ES-I3 (cell line): ENCODE data around the gene NR6A1.
A peak's percentile ranks its signal among the peaks of the same experiment; 100 is the strongest.

Source experiments
- H3K36me3 ChIP-seq: 2 replicates; pipeline ENCODE4 v1.6.1; 2013; ENCODE audit warnings: mild to moderate bottlenecking, low read length, control low read depth, moderate library complexity; ENCODE audit not compliant: insufficient read depth
- H3K4me1 ChIP-seq: 2 replicates; pipeline ENCODE4 v1.6.1; 2013; ENCODE audit warnings: mild to moderate bottlenecking, control low read depth, low read length; ENCODE audit not compliant: insufficient read depth
- H3K9ac ChIP-seq: 2 replicates; pipeline ENCODE4 v1.6.1; 2013; ENCODE audit warnings: low read depth, mild to moderate bottlenecking, low read length, moderate library complexity
- H3K9me3 ChIP-seq: 2 replicates; pipeline ENCODE4 v1.6.1; 2013; ENCODE audit warnings: mild to moderate bottlenecking, low read length, moderate library complexity; ENCODE audit not compliant: control insufficient read depth, insufficient read depth

The NR6A1 gene

DNA sequence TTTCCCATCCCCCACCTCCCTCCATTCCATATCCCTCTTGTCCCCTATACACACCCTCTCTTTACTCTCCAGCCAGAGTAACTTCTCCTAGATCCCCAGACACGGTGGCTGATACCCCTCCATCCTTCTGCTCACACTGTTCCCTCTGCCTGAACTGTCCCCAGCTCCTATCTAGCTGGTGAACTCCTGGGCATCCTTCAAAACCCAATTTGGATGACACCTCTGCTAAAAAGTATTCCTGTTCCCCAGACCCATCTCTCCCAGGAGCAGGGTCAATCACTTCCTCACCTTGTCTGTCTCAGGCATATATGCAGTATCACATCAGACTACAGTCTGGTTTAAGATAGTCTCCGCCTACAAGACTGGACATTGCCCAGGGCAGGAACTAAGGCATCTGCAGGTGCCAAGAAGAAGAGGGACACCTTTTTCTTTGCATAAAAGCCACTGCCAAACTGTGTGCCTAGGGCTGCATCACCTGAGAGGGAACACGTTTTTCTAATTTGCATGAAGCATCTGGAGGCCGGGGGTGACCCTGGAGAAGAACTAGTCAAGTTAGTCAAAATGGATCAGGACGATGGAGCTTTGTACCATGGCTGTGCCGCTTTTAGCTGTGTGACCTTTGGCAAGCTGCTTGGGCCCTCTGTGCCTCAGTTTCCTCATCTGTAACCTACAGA, 291.0 kb downstream of the NR6A1 start:
- no peak overlapping the region for H3K9ac ChIP-seq
- peaks cover 14% of the 10 kb centered on the region for H3K4me1 ChIP-seq

DNA sequence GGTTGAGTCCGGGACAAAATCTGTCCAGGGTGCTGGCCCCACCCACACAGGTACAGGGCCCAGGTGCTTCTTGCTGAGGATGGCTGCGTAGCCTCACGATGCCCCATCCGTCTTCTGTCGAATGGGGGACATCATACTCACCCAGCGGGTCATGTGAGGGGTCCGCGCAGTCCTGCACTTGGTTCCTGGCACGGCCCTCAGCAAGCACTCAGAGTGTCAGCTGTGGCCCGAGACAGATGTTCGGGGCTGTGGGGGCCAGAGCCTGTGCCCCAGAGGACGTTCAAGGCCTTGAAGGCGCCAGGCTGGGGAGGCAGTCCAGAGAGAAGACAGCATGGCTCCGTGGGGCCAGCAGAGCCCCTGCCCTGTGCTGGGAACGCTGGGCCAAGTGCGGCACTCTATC, 291.7 kb downstream of the NR6A1 start:
- Histone ChIP-seq H3K9ac (no peak overlapping the region), H3K36me3 (no peaks in the 10 kb centered on the region), H3K9me3 (no peaks in the 10 kb centered on the region), H3K4me1 (peaks cover 18% of the 10 kb centered on the region)

More for the DNA sequence above, 291.0 kb downstream of the NR6A1 start:
- no peaks in the 10 kb centered on the region for H3K36me3 ChIP-seq
- no peaks in the 10 kb centered on the region for H3K9me3 ChIP-seq

DNA sequence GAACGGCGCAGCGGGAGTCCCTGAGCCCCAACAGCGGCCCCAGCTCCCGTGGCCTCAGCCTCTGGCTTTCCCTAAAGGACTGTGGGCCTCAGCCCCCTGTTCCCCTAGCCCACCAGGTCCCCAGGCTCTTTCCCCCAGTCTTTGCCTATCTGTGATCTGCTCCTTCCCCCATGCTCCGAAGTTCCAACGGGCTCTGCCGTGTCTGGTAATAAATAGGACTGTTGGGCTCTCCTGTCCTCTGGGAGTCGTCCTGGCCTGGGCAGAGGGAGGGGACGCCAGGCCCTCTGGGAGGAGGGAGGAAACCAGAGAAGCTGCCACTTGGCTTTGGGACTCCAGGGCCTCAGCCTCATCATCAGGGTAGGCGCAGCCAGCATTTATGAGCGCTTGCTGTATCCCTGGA, 292.8 kb downstream of the NR6A1 start:
- Histone ChIP-seq H3K9ac (peak overlapping the region; percentile 34; the same call in 1 of the 2 replicates), H3K36me3 (no peaks in the 10 kb centered on the region), H3K9me3 (no peaks in the 10 kb centered on the region), H3K4me1 (peaks cover 18% of the 10 kb centered on the region)

DNA sequence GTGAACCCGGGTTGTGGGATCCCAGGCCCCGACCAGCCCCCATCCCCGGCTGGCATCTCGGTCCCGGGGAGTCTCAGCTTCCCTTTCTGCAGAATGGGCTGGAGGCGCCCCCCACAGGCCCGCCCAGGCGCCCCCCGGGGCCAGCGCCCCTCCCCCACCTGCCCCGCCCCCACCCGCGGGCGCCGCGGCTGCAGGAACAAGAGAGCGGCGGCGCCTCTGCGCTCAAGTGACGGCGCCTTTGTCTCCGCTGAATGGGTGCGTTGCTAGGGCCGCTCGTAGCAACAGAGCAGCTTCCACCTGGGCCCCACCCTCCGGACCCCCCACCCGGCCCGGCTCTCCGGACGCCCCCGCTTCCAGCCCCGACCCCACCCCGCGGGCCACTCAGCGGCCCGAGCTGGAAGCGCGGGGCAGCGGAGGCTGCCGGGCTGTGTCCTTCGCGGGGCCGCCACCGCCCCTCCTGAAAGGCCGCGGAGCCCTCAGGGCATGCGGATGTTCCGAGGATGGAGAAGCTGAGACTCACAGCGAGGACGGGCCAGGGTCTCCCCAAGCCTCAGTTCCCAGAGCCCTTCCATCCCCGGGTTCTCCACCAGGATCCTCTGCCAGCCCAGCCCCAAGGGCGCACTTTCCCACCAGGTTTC, 293.3 kb downstream of the NR6A1 start:
- no peaks in the 10 kb centered on the region for H3K9me3 ChIP-seq
- peaks cover 18% of the 10 kb centered on the region for H3K4me1 ChIP-seq
- no peaks in the 10 kb centered on the region for H3K36me3 ChIP-seq
- H3K9ac ChIP-seq, result peak overlapping the region; percentile 34; the same call in 1 of the 2 replicates

DNA sequence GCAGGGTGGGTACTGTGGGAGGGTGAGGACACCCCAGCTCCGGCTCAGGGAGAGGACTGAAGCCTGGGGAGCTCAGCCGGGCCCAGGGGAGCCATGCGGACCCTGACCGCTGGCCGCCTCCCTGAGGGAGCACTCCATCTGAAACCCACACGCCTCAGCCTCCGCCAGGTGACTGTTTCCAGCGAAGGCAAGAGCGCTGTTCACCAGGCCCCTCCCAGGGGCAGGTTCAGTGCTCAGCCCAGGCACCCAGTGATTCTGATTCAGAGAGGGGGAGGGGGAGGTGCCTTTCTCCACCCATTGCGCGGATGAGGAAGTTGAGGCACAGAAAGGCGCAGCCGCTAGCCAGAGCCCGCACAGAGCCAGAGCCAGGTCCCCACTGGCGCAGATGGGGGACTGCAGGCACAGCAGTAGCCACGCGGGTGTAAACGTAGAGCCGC, 293.9 kb downstream of the NR6A1 start:
- H3K4me1 ChIP-seq, result peaks cover 18% of the 10 kb centered on the region
- peak overlapping the region; percentile 25; the same call in 1 of the 2 replicates for H3K9ac ChIP-seq
- H3K9me3 ChIP-seq, result no peaks in the 10 kb centered on the region
- H3K36me3 ChIP-seq, result no peaks in the 10 kb centered on the region

DNA sequence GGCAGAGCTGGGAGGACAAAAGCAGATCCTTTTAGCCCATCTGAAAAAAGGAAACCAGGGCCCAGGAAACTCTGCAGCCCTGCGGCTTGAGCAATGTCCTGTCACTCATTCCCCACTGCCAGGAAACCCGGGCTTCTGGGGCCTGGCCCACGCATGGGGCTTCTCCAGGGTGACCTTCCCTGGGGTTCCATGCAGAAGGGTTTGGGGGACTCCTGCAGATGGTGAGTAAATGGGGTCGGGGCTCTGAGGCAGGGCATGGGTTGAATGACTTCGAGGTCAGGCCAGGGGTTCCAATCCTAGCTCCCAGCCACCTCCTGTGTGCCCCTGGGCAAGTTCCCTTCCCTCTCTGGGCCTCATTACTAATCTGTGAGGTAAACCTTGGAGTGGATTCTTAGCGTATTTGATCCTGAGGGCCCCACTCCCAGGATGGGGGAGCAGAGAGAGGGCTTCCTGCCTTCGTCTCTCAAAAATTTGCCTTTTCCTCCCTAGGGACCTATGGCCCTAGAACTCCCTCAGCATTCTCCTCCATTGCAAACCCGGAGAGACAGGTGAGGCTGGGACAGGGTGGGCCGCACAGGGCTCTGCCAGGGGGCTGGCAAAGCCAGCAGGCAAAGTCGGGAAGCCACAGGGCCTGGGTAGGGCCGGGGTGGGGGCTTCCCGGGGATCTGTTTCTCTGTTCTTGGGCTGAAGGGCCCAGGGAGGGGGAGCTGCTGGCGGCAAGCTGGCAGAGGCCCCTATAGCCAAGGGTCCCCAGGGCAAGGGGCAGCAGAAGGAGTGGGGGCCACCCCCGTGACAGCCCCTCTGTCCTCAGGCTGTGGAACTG, 295.0 kb downstream of the NR6A1 start:
- Histone ChIP-seq H3K4me1 (peaks cover 13% of the 10 kb centered on the region), H3K9me3 (no peaks in the 10 kb centered on the region), H3K9ac (no peak overlapping the region), H3K36me3 (no peaks in the 10 kb centered on the region)

DNA sequence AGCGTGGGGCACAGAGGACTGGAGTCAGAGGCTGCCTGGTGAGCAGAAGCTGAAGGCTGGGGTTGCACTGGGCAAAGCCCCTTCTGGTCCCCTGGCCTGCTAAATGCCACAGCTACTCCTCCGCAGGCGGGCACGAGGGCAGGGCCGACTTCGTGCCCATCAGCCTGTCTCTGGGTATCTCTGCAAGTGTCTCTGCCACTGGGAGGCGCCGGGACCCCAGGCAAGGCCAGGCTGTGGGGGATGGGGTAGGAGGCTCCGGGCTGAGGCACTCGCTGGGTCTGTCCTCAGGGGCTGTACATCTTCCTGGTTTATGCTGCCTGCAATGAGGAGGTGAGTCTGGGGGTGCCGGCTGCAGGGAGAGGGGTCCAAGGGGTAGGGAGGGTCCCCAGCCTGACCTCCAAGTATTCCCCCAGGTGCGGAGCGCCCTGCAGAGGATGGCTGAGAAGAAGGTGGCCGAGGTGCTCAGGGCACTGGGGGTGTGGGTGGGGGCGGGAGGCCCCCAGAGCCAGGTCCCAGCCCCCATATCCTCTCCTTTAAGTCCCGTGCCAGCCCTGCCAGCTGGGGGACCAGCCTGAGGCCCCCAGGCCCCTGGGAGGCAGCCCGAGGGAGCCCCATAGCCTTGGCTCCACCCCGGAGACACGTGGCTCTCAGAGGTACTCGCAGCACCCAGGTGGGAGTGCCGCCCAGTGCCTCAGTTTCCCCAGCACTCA, 295.8 kb downstream of the NR6A1 start:
- Histone ChIP-seq H3K9me3 (no peaks in the 10 kb centered on the region), H3K36me3 (no peaks in the 10 kb centered on the region), H3K9ac (no peak overlapping the region), H3K4me1 (peaks cover 8% of the 10 kb centered on the region)

DNA sequence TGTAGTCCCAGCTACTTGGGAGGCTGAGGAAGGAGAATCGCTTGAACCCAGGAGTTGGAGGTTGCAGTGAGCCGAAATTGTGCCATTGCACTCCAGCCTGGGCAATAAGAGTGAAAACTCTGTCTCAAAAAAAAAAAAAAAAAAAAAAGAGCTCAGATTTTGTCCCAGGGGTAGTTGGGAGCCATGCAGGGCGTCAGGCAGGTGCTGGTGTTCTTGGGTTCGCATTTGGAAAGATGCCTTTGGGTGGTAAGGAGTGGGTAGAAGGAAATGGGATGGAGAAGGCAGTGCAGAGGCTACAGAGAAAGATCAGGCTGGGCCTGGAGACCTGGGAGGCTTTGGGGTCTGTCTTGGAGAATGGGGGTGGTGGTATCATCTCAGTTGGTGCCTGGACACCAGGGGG, 297.0 kb downstream of the NR6A1 start:
- no peaks in the 10 kb centered on the region for H3K36me3 ChIP-seq
- H3K9ac ChIP-seq, result no peak overlapping the region
- H3K4me1 ChIP-seq, result peaks cover 5% of the 10 kb centered on the region; the same call in 1 of the 2 replicates
- H3K9me3 ChIP-seq, result no peaks in the 10 kb centered on the region

DNA sequence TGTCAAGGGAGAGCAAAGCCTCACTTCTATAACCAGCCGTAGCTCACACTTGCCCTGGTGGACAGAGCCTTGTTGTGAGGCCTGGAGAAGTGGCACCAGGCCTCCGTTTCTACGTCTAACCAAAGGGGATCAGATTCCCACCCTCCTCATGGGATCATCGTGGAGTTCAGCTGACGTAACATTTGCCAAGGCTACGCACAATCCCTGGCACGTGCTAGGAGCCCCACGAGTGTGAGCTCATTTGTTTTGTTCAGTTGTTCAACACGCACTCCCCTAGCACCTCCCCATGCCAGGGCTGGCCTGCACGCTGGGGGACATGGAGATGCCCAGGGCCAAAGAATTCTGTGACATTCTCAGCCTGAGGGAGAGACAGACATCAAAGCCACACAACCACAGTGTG, 297.8 kb downstream of the NR6A1 start:
- no peaks in the 10 kb centered on the region for H3K9me3 ChIP-seq
- peaks cover 5% of the 10 kb centered on the region; the same call in 1 of the 2 replicates for H3K4me1 ChIP-seq
- H3K9ac ChIP-seq, result no peak overlapping the region
- no peaks in the 10 kb centered on the region for H3K36me3 ChIP-seq

DNA sequence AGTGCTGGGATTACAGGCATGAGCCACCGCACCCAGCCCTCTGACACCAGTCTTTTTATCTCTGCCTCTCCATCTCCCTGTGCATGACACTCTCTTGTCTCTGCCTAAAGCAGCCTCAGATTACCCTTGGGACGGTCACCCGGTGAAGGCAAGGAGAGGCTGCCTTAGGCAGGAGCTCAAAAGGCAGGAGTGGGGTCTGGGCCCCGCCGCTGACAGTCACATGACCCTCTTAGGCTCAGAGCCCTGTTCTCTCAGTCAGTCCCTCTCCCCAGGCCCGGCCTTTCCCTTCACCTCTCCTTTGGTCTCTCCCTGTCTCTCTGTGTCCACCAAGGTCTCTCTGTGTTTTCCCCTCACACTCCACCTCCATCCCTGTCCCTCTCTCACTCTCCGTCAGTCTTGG, 298.3 kb downstream of the NR6A1 start:
- Histone ChIP-seq H3K36me3 (no peaks in the 10 kb centered on the region), H3K9ac (no peak overlapping the region), H3K9me3 (no peaks in the 10 kb centered on the region), H3K4me1 (peaks cover 5% of the 10 kb centered on the region; the same call in 1 of the 2 replicates)

DNA sequence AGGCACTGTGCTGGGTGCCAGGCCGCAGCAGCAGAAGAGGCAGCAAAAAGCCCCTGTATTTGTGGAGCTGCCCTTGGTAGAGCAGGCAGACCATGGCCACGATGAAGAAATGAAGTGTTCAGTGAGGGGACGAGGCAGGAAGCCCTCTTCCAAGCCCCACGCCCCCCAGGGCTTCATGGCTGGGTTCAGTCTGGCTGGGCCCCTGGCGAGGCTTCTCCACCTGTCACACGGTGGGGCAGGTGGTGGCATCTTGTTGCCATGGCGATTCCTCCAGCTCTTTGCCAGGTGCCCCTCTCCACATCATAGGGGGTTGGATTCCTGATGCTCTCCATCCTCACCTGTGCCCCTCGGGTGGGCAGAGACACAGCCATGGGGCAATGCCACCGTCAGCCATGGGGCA, 299.4 kb downstream of the NR6A1 start:
- no peaks in the 10 kb centered on the region for H3K36me3 ChIP-seq
- H3K9me3 ChIP-seq, result no peaks in the 10 kb centered on the region
- H3K4me1 ChIP-seq, result peaks cover 5% of the 10 kb centered on the region; the same call in 1 of the 2 replicates
- H3K9ac ChIP-seq, result no peak overlapping the region

DNA sequence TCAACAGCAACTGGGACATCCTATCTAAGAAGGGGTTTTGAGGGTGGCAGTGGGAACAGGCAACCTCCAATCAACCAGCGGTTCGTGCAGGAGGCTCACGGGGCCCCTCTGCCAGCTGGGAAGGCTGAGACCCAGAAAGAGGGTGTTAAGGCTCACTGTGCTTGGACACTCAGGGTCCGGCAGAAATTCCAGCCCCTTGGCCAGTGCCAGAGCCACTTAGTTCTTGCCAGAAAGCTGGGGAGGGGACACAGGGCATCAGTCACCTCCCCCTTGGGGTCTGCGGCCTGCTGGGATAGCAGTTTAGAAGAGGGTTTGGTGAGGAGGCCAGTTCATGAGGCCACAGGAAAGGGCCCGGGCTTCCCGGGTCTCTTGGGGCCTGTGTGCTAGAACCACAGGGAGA, 300.4 kb downstream of the NR6A1 start:
- Histone ChIP-seq H3K4me1 (peaks cover 5% of the 10 kb centered on the region; the same call in 1 of the 2 replicates), H3K9me3 (no peaks in the 10 kb centered on the region), H3K9ac (no peak overlapping the region), H3K36me3 (no peaks in the 10 kb centered on the region)

DNA sequence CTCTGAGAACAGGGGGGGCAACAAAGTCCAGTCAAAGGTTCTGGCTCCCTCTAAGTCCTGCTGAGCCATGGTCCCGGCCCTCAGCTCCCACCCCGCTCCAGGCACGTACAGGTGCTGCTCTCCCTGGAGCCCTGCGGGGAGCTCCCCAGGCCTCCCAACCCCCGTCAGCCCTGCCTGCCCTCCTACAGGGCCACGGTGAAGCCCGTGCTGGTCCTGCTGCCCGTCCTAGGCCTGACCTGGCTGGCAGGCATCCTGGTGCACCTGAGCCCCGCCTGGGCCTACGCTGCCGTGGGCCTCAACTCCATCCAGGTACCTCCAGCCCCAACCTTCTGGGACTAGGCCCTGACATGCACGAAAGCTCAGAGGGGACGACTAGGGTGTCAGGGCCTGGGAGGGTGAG, 300.8 kb downstream of the NR6A1 start:
- no peaks in the 10 kb centered on the region for H3K9me3 ChIP-seq
- H3K36me3 ChIP-seq, result no peaks in the 10 kb centered on the region
- H3K4me1 ChIP-seq, result peaks cover 5% of the 10 kb centered on the region; the same call in 1 of the 2 replicates
- H3K9ac ChIP-seq, result no peak overlapping the region
